Neural progenitor cell (in vitro differentiated cells): ENCODE data around the gene MBD2. TPM values are rescaled to one million over a fixed set of nuclear protein-coding genes. Genes with fewer than 3 reads are reported as not detected.
"Not testable (repeated sequence)": the region's sequence is repeated elsewhere in the genome, so short reads cannot be mapped to it uniquely, and the experiment has no call there.

Experiments used
- DNase-seq: peaks from one replicate; pipeline ENCODE4 v3.0.0-alpha.2; 2016; ENCODE audit warnings: low spot score
- H2AFZ ChIP-seq: fragments of 200-600 bp; sonication (generic); replicated peaks from 2 replicates; pipeline ENCODE4 v1.6.1; 2016; ENCODE audit warnings: antibody characterized with exemption
- H3F3A ChIP-seq: fragments of 200-600 bp; sonication (generic); 2 replicates; pipeline ENCODE4 v1.6.1; 2016; ENCODE audit warnings: antibody characterized with exemption, low read depth
- H3K27ac ChIP-seq: fragments of 200-600 bp; sonication (generic); 2 replicates; pipeline ENCODE4 v1.5.1; 2016; ENCODE audit warnings: mild to moderate bottlenecking
- H3K27me3 ChIP-seq: fragments of 200-600 bp; sonication (generic); 2 replicates; pipeline ENCODE4 v1.6.1; 2016; ENCODE audit warnings: mild to moderate bottlenecking, moderate library complexity
- H3K36me3 ChIP-seq: fragments of 200-600 bp; sonication (generic); 2 replicates; pipeline ENCODE4 v1.5.1; 2016
- H3K4me1 ChIP-seq: fragments of 200-600 bp; sonication (generic); 2 replicates; pipeline ENCODE4 v1.6.1; 2016; ENCODE audit warnings: mixed run types
- H3K4me2 ChIP-seq: fragments of 200-600 bp; sonication (generic); 2 replicates; pipeline ENCODE4 v1.6.1; 2016
- H3K4me3 ChIP-seq: fragments of 200-600 bp; sonication (generic); 2 replicates; pipeline ENCODE4 v1.5.1; 2016
- H3K79me2 ChIP-seq: fragments of 200-600 bp; sonication (generic); 2 replicates; pipeline ENCODE4 v1.6.1; 2016; ENCODE audit warnings: low read depth
- H3K9ac ChIP-seq: fragments of 200-600 bp; sonication (generic); 2 replicates; pipeline ENCODE4 v1.6.1; 2016
- H3K9me3 ChIP-seq: fragments of 200-600 bp; sonication (generic); 2 replicates; pipeline ENCODE4 v1.5.1; 2016; ENCODE audit warnings: low read depth
- H4K20me1 ChIP-seq: fragments of 200-600 bp; sonication (generic); 2 replicates; pipeline ENCODE4 v1.6.1; 2016; ENCODE audit warnings: low read depth
- H3K27ac Mint-ChIP-seq: 3 replicates; pipeline ENCODE4 v1.8.0; 2021; ENCODE audit warnings: mixed read lengths
- H3K27me3 Mint-ChIP-seq: 2 replicates; pipeline ENCODE4 v1.8.0; 2022; ENCODE audit warnings: low read depth, mild to moderate bottlenecking, inconsistent platforms, moderate library complexity, mixed read lengths; ENCODE audit not compliant: insufficient read depth
- H3K36me3 Mint-ChIP-seq: 3 replicates; pipeline ENCODE4 v1.8.0; 2021; ENCODE audit warnings: mixed read lengths
- H3K4me1 Mint-ChIP-seq: 3 replicates; pipeline ENCODE4 v1.8.0; 2021; ENCODE audit warnings: mixed read lengths
- H3K4me3 Mint-ChIP-seq: 3 replicates; pipeline ENCODE4 v1.8.0; 2021; ENCODE audit warnings: mild to moderate bottlenecking, moderate library complexity, mixed read lengths
- H3K9me3 Mint-ChIP-seq: 3 replicates; pipeline ENCODE4 v1.8.0; 2020; ENCODE audit warnings: mixed read lengths
- EZH2 ChIP-seq: fragments of 200-600 bp; sonication (generic); IDR thresholded peaks from 2 replicates; pipeline ENCODE4 v1.6.1; 2017; ENCODE audit warnings: antibody characterized with exemption, mild to moderate bottlenecking, moderate library complexity
- EZH2phosphoT487 ChIP-seq: fragments of 200-600 bp; sonication (generic); IDR thresholded peaks from 2 replicates; pipeline ENCODE4 v1.6.1; 2017; ENCODE audit warnings: antibody characterized with exemption
- total RNA-seq: library from RNA; depleted of rRNA; stranded (reverse); fragments of >200 nt; gene quantifications from 2 replicates; pipeline ENCODE4 v1.2.3, GENCODE V29; 2015; ENCODE audit warnings: low replicate concordance
- TF ChIP-seq, protein P1 (sequence below): fragments of 200-600 bp; sonication (generic); IDR thresholded peaks from 2 replicates; pipeline ENCODE4 v1.5.1; 2017; ENCODE audit warnings: antibody characterized with exemption, mild to moderate bottlenecking

The MBD2 gene
- total RNA-seq, 1 donor from 2014 or later = 36.5 TPM

DNA sequence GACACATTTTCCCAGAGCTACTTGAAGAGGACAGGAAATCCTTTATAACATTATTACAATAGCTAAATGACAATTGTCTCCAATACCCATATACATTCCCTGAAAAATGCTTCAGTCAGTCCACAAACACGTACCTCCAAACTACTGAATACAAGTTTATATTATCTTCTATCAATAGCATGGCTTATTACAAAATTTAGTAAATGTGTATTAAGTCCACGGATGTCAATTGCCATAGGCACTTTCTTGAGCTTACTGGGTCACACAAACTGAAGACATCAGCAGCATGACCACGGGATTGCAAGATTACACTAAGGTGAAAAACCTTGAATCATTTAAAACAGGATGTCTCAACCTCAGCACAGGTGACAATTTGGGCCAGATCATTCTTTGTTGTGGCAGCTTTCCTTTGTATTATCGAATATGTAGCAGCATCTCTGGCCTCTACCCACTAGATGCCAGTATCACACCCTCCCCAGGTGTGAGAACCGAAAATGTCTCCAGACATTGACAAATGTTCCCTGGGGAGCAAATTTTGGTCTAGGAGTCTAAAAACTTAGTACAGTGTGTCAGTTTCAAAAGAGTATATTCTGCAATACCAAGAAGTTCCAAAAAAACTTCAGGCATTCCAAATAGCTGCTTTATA lies 1.4 kb downstream of the MBD2 start:
- Mint-ChIP-seq H3K36me3 (peaks cover 21% of the 10 kb centered on the region), H3K27ac (no peak overlapping the region), H3K9me3 (peaks cover 17% of the 10 kb centered on the region), H3K27me3 (peaks cover 2% of the 10 kb centered on the region), H3K4me3 (peak overlapping the region; percentile 96), H3K4me1 (peaks cover 22% of the 10 kb centered on the region)
- Histone ChIP-seq H3K27ac (no peak overlapping the region), H3K9ac (no peak overlapping the region), H3K4me1 (peaks cover 25% of the 10 kb centered on the region), H3K79me2 (peaks cover 59% of the 10 kb centered on the region), H3F3A (peaks cover 7% of the 10 kb centered on the region), H3K9me3 (no peaks in the 10 kb centered on the region), H3K4me3 (peak overlapping the region; percentile 86), H3K36me3 (no peaks in the 10 kb centered on the region), H2AFZ (no peak overlapping the region), H3K4me2 (peak overlapping the region; percentile 93), H3K27me3 (no peaks in the 10 kb centered on the region), H4K20me1 (peaks cover 40% of the 10 kb centered on the region)
- TF ChIP-seq, protein P1, sequence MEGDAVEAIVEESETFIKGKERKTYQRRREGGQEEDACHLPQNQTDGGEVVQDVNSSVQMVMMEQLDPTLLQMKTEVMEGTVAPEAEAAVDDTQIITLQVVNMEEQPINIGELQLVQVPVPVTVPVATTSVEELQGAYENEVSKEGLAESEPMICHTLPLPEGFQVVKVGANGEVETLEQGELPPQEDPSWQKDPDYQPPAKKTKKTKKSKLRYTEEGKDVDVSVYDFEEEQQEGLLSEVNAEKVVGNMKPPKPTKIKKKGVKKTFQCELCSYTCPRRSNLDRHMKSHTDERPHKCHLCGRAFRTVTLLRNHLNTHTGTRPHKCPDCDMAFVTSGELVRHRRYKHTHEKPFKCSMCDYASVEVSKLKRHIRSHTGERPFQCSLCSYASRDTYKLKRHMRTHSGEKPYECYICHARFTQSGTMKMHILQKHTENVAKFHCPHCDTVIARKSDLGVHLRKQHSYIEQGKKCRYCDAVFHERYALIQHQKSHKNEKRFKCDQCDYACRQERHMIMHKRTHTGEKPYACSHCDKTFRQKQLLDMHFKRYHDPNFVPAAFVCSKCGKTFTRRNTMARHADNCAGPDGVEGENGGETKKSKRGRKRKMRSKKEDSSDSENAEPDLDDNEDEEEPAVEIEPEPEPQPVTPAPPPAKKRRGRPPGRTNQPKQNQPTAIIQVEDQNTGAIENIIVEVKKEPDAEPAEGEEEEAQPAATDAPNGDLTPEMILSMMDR = peak; percentile 23
- no peak for TF ChIP-seq EZH2phosphoT487
- no peak for TF ChIP-seq EZH2
- peak; percentile 16 for DNase-seq

DNA sequence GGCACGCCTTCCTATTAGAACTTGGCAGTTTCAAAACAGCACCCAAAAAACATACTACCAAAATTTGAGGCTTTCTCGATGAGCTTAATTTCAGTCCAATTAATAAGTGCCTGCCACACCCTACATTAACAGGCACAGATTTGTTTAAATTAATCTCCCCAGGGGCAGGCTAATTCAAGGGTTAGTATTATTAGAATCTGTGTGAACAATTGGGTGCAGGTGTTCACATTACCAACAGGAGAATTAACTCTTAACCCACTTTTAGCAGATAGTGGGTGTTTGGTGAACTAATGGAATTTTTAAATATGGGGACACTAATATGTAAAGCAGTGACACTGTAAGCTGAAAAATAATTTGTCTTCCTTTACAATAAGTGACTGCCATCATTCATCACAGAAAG lies 4.1 kb downstream of the MBD2 start:
- no peak overlapping the region for H3K4me3 ChIP-seq
- H2AFZ ChIP-seq = no peak overlapping the region
- peaks cover 42% of the 10 kb centered on the region for H4K20me1 ChIP-seq
- peaks cover 20% of the 10 kb centered on the region for H3K4me1 ChIP-seq
- Mint-ChIP-seq H3K27me3 (no peaks in the 10 kb centered on the region), H3K27ac (no peak overlapping the region), H3K4me1 (peaks cover 22% of the 10 kb centered on the region), H3K9me3 (peaks cover 22% of the 10 kb centered on the region), H3K4me3 (no peak overlapping the region), H3K36me3 (peaks cover 21% of the 10 kb centered on the region)
- no peak overlapping the region for H3K4me2 ChIP-seq
- TF ChIP-seq, protein P1 = no peak
- TF ChIP-seq EZH2 (no peak), EZH2phosphoT487 (no peak)
- H3F3A ChIP-seq = no peaks in the 10 kb centered on the region
- no peaks in the 10 kb centered on the region for H3K27me3 ChIP-seq
- no peak overlapping the region for H3K27ac ChIP-seq
- H3K9ac ChIP-seq = no peak overlapping the region
- H3K9me3 ChIP-seq = no peaks in the 10 kb centered on the region
- peaks cover 85% of the 10 kb centered on the region for H3K79me2 ChIP-seq
- H3K36me3 ChIP-seq = no peaks in the 10 kb centered on the region
- DNase-seq = no peak

DNA sequence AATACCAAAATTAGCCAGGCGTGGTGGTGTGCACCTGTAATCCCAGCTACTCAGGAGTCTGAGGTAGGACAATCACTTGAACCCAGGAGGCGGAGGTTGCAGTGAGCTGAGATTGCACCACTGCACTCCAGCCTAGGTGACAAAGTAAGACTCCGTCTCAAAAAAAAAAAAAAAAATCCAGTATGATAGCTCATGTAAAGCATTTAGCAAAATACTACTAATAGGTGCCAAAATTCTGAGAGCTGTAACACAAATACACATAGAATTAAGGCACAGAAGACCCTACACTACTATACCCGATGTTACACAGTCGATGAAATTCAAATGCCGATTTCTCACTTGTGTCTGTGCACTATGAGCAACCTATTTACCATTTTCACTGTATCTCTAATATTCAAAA lies 5.7 kb downstream of the MBD2 start:
- not testable (repeated sequence) for H3F3A ChIP-seq, H3K9ac ChIP-seq, H3K27ac Mint-ChIP-seq, H3K4me3 Mint-ChIP-seq, H3K27me3 ChIP-seq, H2AFZ ChIP-seq, DNase-seq, H3K9me3 ChIP-seq, H3K4me3 ChIP-seq, H3K36me3 ChIP-seq, H3K27me3 Mint-ChIP-seq, H3K27ac ChIP-seq, H3K4me2 ChIP-seq
- H3K9me3 Mint-ChIP-seq = peaks cover 31% of the 10 kb centered on the region
- Histone ChIP-seq H3K4me1 (peaks cover 13% of the 10 kb centered on the region), H3K79me2 (peaks cover 100% of the 10 kb centered on the region), H4K20me1 (peaks cover 42% of the 10 kb centered on the region)
- H3K4me1 Mint-ChIP-seq = peaks cover 18% of the 10 kb centered on the region
- peaks cover 29% of the 10 kb centered on the region for H3K36me3 Mint-ChIP-seq

DNA sequence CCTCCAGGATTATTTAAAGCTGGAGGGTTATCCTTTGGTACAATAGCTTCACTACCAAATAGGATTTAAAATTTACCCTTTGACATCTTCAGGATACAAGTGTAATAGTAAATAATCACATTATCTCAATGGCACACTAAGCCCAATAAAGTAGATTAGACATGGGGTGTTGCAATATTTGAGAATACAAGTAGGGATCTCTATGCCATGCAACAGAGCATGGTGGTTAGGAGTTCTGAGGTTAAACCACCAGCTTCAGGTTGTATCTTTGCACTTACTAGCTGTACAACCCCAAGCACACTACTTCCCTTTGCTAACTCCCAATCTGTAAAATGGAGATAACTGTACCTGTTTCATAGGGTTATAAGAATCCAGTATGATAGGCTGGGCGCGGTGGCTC lies 6.2 kb downstream of the MBD2 start:
- Histone ChIP-seq H3K4me2 (no peak overlapping the region), H2AFZ (no peak overlapping the region), H3K9me3 (no peaks in the 10 kb centered on the region), H3K9ac (no peak overlapping the region), H3K36me3 (no peaks in the 10 kb centered on the region), H3K27ac (no peak overlapping the region), H4K20me1 (peaks cover 37% of the 10 kb centered on the region), H3K4me3 (no peak overlapping the region), H3F3A (no peaks in the 10 kb centered on the region), H3K79me2 (peaks cover 100% of the 10 kb centered on the region), H3K4me1 (peaks cover 11% of the 10 kb centered on the region), H3K27me3 (no peaks in the 10 kb centered on the region)
- H3K27me3 Mint-ChIP-seq = no peaks in the 10 kb centered on the region
- DNase-seq = no peak
- peaks cover 15% of the 10 kb centered on the region for H3K4me1 Mint-ChIP-seq
- H3K27ac Mint-ChIP-seq = no peak overlapping the region
- no peak overlapping the region for H3K4me3 Mint-ChIP-seq
- no peak for TF ChIP-seq EZH2phosphoT487
- TF ChIP-seq, protein P1 = no peak
- TF ChIP-seq EZH2 = no peak
- H3K36me3 Mint-ChIP-seq = peaks cover 34% of the 10 kb centered on the region
- H3K9me3 Mint-ChIP-seq = peaks cover 36% of the 10 kb centered on the region
